Measurements from ENCODE around the gene CARMIL1.

CARMIL1 gene

DNA sequence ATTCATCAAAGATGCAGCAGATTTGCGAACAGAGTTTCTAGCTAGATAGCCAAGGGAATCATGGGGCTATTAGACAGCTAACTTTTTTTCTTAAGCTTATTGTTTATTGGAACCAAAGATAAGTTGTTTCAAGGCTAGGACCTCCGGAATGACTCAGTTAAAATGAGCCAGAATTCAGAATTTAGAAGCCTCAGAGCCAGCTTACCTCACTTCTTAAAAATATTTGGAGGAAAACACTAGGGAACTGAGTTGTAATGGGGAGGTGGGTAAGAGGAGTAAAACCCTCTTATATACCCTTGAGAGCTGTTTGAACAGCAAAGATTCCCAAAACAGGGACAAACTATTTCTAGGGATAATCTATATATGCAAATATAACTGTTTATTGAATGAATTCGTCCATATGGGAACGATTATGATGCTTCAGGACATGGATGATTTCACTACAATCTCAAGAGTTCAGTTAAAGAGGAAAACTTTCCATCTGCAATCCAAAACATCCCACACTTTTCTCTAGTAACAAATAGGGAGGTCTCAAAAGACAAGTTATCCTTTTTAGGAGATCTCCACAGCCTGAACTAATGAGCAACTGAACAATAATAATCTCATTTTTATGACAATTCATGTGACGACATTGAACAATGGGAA lies 12.6 kb upstream of the CARMIL1 start:
- no peak overlapping the region for H3K4me3 ChIP-seq (ENCODE audit: low read depth, low read length)
- POLR2A ChIA-PET = no interaction called here
- TF ChIP-seq, protein P1, sequence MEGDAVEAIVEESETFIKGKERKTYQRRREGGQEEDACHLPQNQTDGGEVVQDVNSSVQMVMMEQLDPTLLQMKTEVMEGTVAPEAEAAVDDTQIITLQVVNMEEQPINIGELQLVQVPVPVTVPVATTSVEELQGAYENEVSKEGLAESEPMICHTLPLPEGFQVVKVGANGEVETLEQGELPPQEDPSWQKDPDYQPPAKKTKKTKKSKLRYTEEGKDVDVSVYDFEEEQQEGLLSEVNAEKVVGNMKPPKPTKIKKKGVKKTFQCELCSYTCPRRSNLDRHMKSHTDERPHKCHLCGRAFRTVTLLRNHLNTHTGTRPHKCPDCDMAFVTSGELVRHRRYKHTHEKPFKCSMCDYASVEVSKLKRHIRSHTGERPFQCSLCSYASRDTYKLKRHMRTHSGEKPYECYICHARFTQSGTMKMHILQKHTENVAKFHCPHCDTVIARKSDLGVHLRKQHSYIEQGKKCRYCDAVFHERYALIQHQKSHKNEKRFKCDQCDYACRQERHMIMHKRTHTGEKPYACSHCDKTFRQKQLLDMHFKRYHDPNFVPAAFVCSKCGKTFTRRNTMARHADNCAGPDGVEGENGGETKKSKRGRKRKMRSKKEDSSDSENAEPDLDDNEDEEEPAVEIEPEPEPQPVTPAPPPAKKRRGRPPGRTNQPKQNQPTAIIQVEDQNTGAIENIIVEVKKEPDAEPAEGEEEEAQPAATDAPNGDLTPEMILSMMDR (IDR thresholded peaks at IDR 0.05; ENCODE audit: insufficient read depth, low read length, missing control alignments) = no peak
- CTCF ChIA-PET = interaction anchor here (0.7 to 6.2 kb wide), 53 partner anchors 9 to 737 kb away, joined by 3 to 109 read pairs (median 5); partner anchors contain the start of gene CARMIL1
- no peak for DNase-seq (ENCODE audit: low read depth, low spot score)

DNA sequence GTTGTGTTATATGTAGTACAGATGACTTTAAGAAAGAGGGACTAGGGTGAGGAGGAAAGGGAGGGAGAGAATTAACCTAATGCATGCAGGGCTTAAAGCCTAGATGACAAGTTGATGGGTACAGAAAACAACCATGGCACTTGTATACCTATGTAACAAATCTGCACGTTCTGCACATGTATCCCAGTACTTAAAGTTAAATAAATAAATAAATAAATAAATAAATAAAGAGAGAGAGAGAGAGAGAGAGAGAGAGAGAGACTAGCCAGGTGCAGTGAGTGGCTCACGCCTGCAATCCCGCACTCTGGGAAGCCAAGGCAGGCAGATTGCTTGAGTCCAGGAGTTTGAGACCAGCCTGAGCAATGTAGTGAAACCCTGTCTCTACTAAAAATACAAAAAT lies 11.5 kb upstream of the CARMIL1 start:
- ChIA-PET POLR2A (no interaction called here), CTCF (interaction anchor here (1.0 kb wide), 1 partner anchor 222 kb away, joined by 4 read pairs; no protein-coding TSS in a partner anchor)
- TF ChIP-seq, protein P1 (IDR thresholded peaks at IDR 0.05; ENCODE audit: insufficient read depth, low read length, missing control alignments) = no peak
- no peak overlapping the region for H3K4me3 ChIP-seq (ENCODE audit: low read depth, low read length)
- no peak for DNase-seq (ENCODE audit: low read depth, low spot score)

DNA sequence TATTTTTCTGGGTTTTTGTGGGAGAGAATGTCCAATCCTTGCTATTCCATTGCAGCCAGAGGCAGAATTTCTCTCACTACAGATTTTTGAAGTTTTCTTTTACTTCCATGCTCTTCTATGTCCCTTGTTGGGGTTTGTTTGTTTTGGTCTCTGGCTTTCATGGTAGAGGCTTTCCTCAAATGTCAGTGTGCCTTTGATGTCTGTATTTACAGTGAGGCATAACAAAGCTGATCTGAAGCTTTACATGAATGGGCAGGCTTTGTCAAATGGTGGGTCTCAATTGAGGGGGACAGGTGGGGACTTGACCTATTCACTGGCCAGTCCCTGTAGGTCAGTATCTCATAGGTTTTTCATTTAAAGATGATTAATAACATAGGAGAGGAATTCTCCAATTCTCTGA lies 8.6 kb upstream of the CARMIL1 start:
- CTCF ChIA-PET = interaction anchor here (1.0 to 2.0 kb wide), 6 partner anchors 8 to 448 kb away, joined by 3 to 11 read pairs (median 5); no protein-coding TSS in a partner anchor
- no peak for DNase-seq (ENCODE audit: low read depth, low spot score)
- TF ChIP-seq, protein P1 (IDR thresholded peaks at IDR 0.05; ENCODE audit: insufficient read depth, low read length, missing control alignments) = no peak
- POLR2A ChIA-PET = no interaction called here
- H3K4me3 ChIP-seq (ENCODE audit: low read depth, low read length) = no peak overlapping the region

DNA sequence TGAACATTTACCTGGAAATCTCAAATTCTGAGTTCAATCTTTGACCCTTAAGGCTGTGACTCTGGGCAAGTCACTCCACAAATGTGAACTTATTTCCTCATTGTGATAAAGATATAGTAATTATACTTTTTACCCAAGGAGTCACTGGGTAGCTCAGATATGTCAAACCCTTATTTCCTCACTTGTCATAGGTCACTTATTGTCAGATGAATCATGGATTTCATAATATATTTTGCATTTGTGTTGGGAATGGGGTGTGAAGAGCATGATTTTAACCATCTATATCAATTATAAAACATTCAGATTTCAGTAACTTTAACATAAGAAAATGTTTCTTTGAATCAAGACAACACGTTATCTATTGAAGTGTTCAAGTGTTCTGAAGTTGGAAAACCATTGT lies 3.7 kb upstream of the CARMIL1 start:
- CTCF ChIA-PET = interaction anchor here (5.6 to 7.1 kb wide), 3 partner anchors 10 to 281 kb away, joined by 71 to 119 read pairs (median 109); no protein-coding TSS in a partner anchor
- no peak overlapping the region for H3K4me3 ChIP-seq (ENCODE audit: low read depth, low read length)
- POLR2A ChIA-PET = no interaction called here
- no peak for DNase-seq (ENCODE audit: low read depth, low spot score)
- TF ChIP-seq, protein P1 (IDR thresholded peaks at IDR 0.05; ENCODE audit: insufficient read depth, low read length, missing control alignments) = no peak

DNA sequence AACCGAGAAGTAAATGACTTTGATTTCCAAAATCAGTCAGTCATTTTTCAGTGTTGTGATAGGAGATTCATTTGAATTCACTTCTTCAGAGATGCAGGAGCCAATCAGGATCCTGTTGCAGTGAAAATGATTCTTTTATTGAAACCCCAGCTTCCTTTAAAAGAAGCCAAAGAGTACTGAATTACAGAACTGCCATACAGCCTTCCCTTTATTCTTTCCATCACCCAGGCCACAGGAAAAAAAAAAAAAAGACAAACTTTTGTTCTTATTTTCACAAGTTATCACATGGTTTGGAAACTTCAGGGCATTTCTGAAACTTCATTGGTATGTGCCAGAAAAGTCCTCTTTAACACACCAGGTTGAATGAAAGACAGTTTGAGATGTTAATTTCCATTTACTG lies 1.8 kb upstream of the CARMIL1 start:
- DNase-seq (ENCODE audit: low read depth, low spot score) = no peak
- POLR2A ChIA-PET = no interaction called here
- CTCF ChIA-PET = interaction anchor here (0.7 to 7.1 kb wide), 7 partner anchors 12 to 279 kb away, joined by 3 to 119 read pairs (median 4); no protein-coding TSS in a partner anchor
- TF ChIP-seq, protein P1 (IDR thresholded peaks at IDR 0.05; ENCODE audit: insufficient read depth, low read length, missing control alignments) = no peak
- no peak overlapping the region for H3K4me3 ChIP-seq (ENCODE audit: low read depth, low read length)

DNA sequence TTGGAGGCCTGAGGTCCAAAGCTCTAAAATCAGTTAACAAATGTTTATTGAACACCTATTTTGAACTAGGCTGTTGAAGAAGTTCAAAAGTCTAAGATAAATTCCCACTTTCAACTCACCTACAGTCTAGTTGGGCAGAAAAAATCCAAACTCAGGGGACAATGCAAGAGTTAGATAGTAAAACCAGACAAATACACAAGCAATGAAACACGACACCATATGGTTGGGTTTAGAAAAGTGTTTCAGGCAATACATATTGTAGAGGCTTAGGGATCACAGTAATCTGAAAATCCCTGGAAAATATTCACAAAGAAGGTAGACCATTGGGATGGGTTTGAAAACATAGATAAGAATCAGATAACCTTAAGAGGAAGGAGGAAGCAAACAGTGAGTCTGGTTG lies 1.3 kb upstream of the CARMIL1 start:
- no peak overlapping the region for H3K4me3 ChIP-seq (ENCODE audit: low read depth, low read length)
- CTCF ChIA-PET = interaction anchor here (0.7 to 7.1 kb wide), 19 partner anchors 10 to 324 kb away, joined by 3 to 119 read pairs (median 4); no protein-coding TSS in a partner anchor
- no peak for DNase-seq (ENCODE audit: low read depth, low spot score)
- POLR2A ChIA-PET = no interaction called here
- TF ChIP-seq, protein P1 (IDR thresholded peaks at IDR 0.05; ENCODE audit: insufficient read depth, low read length, missing control alignments) = no peak

Measured in AG04449 (cell line).